ENCODE measurements around the gene ALDH8A1. TPM values are rescaled to one million over a fixed set of nuclear protein-coding genes. Genes with fewer than 3 reads are reported as not detected.

Gene ALDH8A1
- total and polyA plus RNA-seq, 10 of the 15 experiments (the other 5 are each of a cell fraction or from before 2014, with no cell fraction given): 0.13 to 1.8 (median 0.62) TPM; not detected in 3

DNA sequence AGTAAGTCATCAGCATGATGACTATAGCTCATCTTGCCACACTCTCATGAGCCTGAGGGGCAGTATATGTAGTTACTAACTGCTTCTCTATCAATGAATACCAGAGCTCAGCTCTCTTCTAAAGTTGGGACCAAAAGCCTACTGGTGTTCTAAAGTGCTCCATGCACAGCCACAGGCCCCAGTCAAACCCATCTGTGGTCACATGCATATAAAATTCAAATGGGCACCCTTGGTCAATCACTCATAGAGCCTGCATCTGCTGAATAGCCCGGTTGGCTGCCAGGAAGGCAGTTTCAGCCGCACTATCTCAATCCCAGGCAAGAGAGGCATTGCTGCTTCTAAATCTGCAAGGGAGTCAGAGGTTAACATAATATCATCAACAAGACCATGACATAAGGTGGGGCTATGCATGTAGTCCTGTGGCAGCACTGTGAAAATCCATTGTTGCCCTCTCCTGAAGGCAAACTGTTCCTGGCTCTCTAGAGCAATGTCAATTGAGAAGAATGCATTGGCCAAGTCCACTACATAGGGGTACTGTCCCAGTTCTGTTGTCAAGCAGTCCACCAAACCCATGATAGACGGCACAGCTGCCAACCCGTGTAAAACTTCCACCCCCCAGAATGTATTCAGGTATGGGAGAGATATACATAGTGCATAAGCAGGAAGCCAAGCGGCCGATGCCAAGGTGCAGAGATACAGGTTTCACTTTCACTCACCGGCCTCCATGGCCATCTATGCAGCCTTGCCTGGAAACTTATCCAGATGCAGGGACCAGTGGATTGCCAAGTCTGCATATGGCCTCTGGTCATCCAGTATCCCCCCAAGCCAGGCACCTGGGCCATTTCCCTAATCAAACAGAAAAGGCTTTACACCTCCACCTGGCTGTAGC, 76.2 kb downstream of the ALDH8A1 start:
- Histone ChIP-seq H3K4me3 (no peak overlapping the region), H2AFZ (ENCODE audit: control insufficient read depth, low read depth, low read length) (peak overlapping the region; percentile 40), H3K4me1 (ENCODE audit: control insufficient read depth, insufficient read depth, low read length) (peaks cover 35% of the 10 kb centered on the region), H3K9me3 (replicated peaks; ENCODE audit: control insufficient read depth, insufficient read depth, low read length) (peaks cover 6% of the 10 kb centered on the region; the same call in 2 of the 3 replicates), H3K9ac (ENCODE audit: control insufficient read depth, insufficient read depth, low read length) (no peak overlapping the region), H3K36me3 (ENCODE audit: control insufficient read depth in 2 of 2, insufficient read depth in 2 of 2, low read length in 1 of 2) (no peaks in the 10 kb centered on the region), H4K20me1 (ENCODE audit: control insufficient read depth, insufficient read depth) (no peaks in the 10 kb centered on the region), H3K4me2 (ENCODE audit: control insufficient read depth, insufficient read depth) (peak overlapping the region; percentile 46), H3K27me3 (replicated peaks in 1 of 2; ENCODE audit: control insufficient read depth in 2 of 2, insufficient read depth in 2 of 2, low read length in 1 of 2) (no peaks in the 10 kb centered on the region), H3K27ac (ENCODE audit: control insufficient read depth, insufficient read depth) (no peak overlapping the region), H3K79me2 (ENCODE audit: control insufficient read depth, insufficient read depth, low read length) (no peaks in the 10 kb centered on the region)
- no TSS peak for BruUV-seq (replicated peaks)
- in situ Hi-C loops (cut with MboI): no loop called here
- CTCF ChIA-PET: interaction anchor here (0.6 to 1.2 kb wide), 2 partner anchors 21 to 60 kb away, joined by 3 read pairs; no protein-coding TSS in a partner anchor
- intact Hi-C loops (cut with micrococcal nuclease; ENCODE audit: unreplicated experiment): no loop called here
- DNase-seq (ENCODE audit: low read depth, low spot score): no peak
- ATAC-seq: peak; percentile 48
- POLR2A ChIA-PET: no interaction called here
- FAIRE-seq: no peak
- SMC1A ChIA-PET (ENCODE audit: uncharacterized antibody, unreplicated experiment): no interaction called here
- RAD21 ChIA-PET (ENCODE audit: unreplicated experiment): interaction anchor here (0.6 kb wide), 1 partner anchor 317 kb away, joined by 3 read pairs; no protein-coding TSS in a partner anchor
- WGBS (ENCODE audit: insufficient coverage, insufficient replicate concordance, low lambda C conversion rate, missing lambda C conversion rate): 26% methylated on average over 7 of the region's 7 CpGs
- no peak for TF ChIP-seq PML (IDR thresholded peaks at IDR 0.05; ENCODE audit: low read length)
- TF ChIP-seq, protein P1, sequence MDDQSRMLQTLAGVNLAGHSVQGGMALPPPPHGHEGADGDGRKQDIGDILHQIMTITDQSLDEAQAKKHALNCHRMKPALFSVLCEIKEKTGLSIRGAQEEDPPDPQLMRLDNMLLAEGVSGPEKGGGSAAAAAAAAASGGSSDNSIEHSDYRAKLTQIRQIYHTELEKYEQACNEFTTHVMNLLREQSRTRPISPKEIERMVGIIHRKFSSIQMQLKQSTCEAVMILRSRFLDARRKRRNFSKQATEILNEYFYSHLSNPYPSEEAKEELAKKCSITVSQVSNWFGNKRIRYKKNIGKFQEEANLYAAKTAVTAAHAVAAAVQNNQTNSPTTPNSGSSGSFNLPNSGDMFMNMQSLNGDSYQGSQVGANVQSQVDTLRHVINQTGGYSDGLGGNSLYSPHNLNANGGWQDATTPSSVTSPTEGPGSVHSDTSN (IDR thresholded peaks at IDR 0.05; ENCODE audit: insufficient replicate concordance, low read depth, low read length): no peak
- no peak for TF ChIP-seq NFYB (IDR thresholded peaks at IDR 0.05; ENCODE audit: insufficient read depth, low read depth, low read length)
- no peak for TF ChIP-seq SIN3A (IDR thresholded peaks at IDR 0.05; ENCODE audit: low read depth, low read length)
